Endothelial cell of umbilical vein (primary cell): Measurements from ENCODE around the gene NSDHL. TPM values are rescaled to one million over a fixed set of nuclear protein-coding genes. Genes with fewer than 3 reads are reported as not detected.

Source experiments
- BruUV-seq: library from RNA; stranded (reverse); fragments of 400-500 nt; replicated peaks from 2 replicates; lab custom pipeline; 2021; lab: Mats Ljungman, UMichigan
- CTCF ChIA-PET: fragments of 300-600, 350-600 bp; sonication (Branson Sonifier 250); formaldehyde crosslinking; loops from one replicate; lab custom pipeline; 2021; ENCODE audit warnings: antibody characterized with exemption, inconsistent platforms; lab: Charles Lee
- POLR2A ChIA-PET: fragments of 300-600, 350-600 bp; sonication (Branson Sonifier 250); formaldehyde crosslinking; loops from one replicate; lab custom pipeline; 2021; ENCODE audit warnings: antibody characterized with exemption, inconsistent platforms; lab: Charles Lee
- DNase-seq: peaks from one replicate; pipeline ENCODE4 v3.0.0-alpha.2; 2011; ENCODE audit warnings: low read depth, low spot score
- FAIRE-seq: peaks from 2 replicates; lab custom pipeline; 2011; peaks lifted over from hg19 to GRCh38; lab: Jason Lieb, UNC
- H2AFZ ChIP-seq: 2 replicates; pipeline ENCODE4 v1.6.0; 2012; ENCODE audit warnings: low read depth, low read length, control low read depth, inconsistent platforms
- H3K27ac ChIP-seq: 2 replicates; pipeline ENCODE4 v1.5.1; 2011; ENCODE audit warnings: low read depth, mild to moderate bottlenecking, control low read depth, low read length, moderate library complexity; ENCODE audit not compliant: insufficient read depth
- H3K27me3 ChIP-seq, 2 experiments: 2 replicates each; pipeline versions ENCODE4 v1.6.0 to v1.6.1; 2011; ENCODE audit warnings: low read length in 2 of 2, mixed read lengths in 1 of 2; ENCODE audit not compliant: control insufficient read depth in 2 of 2, insufficient read depth in 2 of 2
- H3K36me3 ChIP-seq, 2 experiments: 2 replicates in 1 of 2; 3 replicates in 1 of 2; pipeline ENCODE4 v1.5.1; 2011; ENCODE audit warnings: low read length in 2 of 2, mild to moderate bottlenecking in 1 of 2, moderate library complexity in 1 of 2; ENCODE audit not compliant: control insufficient read depth in 2 of 2, insufficient read depth in 2 of 2; ENCODE audit errors: extremely low read depth in 1 of 2
- H3K4me1 ChIP-seq: 3 replicates; pipeline ENCODE4 v1.5.1; 2011; ENCODE audit warnings: mild to moderate bottlenecking, low read length; ENCODE audit not compliant: control insufficient read depth, insufficient read depth; ENCODE audit errors: extremely low read depth
- H3K4me2 ChIP-seq: 2 replicates; pipeline ENCODE4 v1.6.1; 2011; ENCODE audit warnings: low read length, control low read depth, mixed read lengths; ENCODE audit not compliant: insufficient read depth
- H3K4me3 ChIP-seq, 3 experiments: fragments of 200-600 bp in 1 of 3; sonication (generic), shearing (Covaris generic) in 1 of 3; replicated peaks in 1 of 3; 2 replicates each; pipeline ENCODE4 v1.5.1; 2011 to 2016; ENCODE audit warnings: control low read depth in 3 of 3, low read length in 3 of 3, mild to moderate bottlenecking in 2 of 3, inconsistent platforms in 1 of 3, low read depth in 1 of 3, moderate library complexity in 1 of 3; ENCODE audit not compliant: insufficient read depth in 1 of 3
- H3K79me2 ChIP-seq: 2 replicates; pipeline ENCODE4 v1.6.0; 2012; ENCODE audit warnings: low read length, inconsistent platforms; ENCODE audit not compliant: control insufficient read depth, insufficient read depth
- H3K9ac ChIP-seq: replicated peaks from 2 replicates; pipeline ENCODE3; 2011; ENCODE audit warnings: low read length, control low read depth; ENCODE audit not compliant: insufficient read depth; ENCODE audit errors: extremely low read depth
- H3K9me1 ChIP-seq: replicated peaks from 3 replicates; pipeline ENCODE4 v1.6.0; 2011; ENCODE audit warnings: mild to moderate bottlenecking, low read length; ENCODE audit not compliant: control insufficient read depth, insufficient read depth; ENCODE audit errors: extremely low read depth
- H3K9me3 ChIP-seq: replicated peaks from 2 replicates; pipeline ENCODE4 v1.5.1; 2012; ENCODE audit warnings: low read length, inconsistent platforms; ENCODE audit not compliant: control insufficient read depth, insufficient read depth
- H4K20me1 ChIP-seq: replicated peaks from 2 replicates; pipeline ENCODE3; 2011; ENCODE audit warnings: mild to moderate bottlenecking, low read length; ENCODE audit not compliant: control insufficient read depth, insufficient read depth; ENCODE audit errors: extremely low read depth
- CTCF ChIP-seq, 2 donors: IDR thresholded peaks; 1 replicate in 1 of 2; 2 replicates in 1 of 2; pipeline ENCODE4 v1.5.1; 2011; ENCODE audit warnings: low read length in 2 of 2, mild to moderate bottlenecking in 2 of 2, moderate library complexity in 2 of 2, control low read depth in 1 of 2, inconsistent platforms in 1 of 2, low read depth in 1 of 2; ENCODE audit not compliant: insufficient read depth in 1 of 2; ENCODE audit errors: extremely low read depth in 1 of 2
- EZH2 ChIP-seq: IDR thresholded peaks from 2 replicates; pipeline ENCODE4 v1.6.1; 2012; ENCODE audit warnings: borderline replicate concordance, low read depth, mild to moderate bottlenecking, moderate library complexity, low read length, inconsistent platforms; ENCODE audit not compliant: severe bottlenecking
- FOS ChIP-seq: IDR thresholded peaks from 2 replicates; pipeline ENCODE4 v1.6.1; 2011; ENCODE audit warnings: mild to moderate bottlenecking, low read length, moderate library complexity, borderline replicate concordance; ENCODE audit not compliant: insufficient read depth
- GATA2 ChIP-seq: IDR thresholded peaks from 2 replicates; pipeline ENCODE4 v1.7.0; 2011; ENCODE audit warnings: low read depth, mild to moderate bottlenecking, moderate library complexity, mixed read lengths, low read length; ENCODE audit not compliant: insufficient read length, insufficient read depth
- JUN ChIP-seq: IDR thresholded peaks from 2 replicates; pipeline ENCODE4 v1.6.1; 2011; ENCODE audit warnings: borderline replicate concordance, low read depth; ENCODE audit not compliant: insufficient read length, insufficient read depth
- MYC ChIP-seq: IDR thresholded peaks from one replicate; pipeline ENCODE4 v1.6.1; 2011; ENCODE audit warnings: mild to moderate bottlenecking, low read depth, low read length
- POLR2A ChIP-seq: IDR thresholded peaks from 2 replicates; pipeline ENCODE4 v1.6.1; 2012; ENCODE audit warnings: low read depth, mild to moderate bottlenecking, control low read depth, low read length
- POLR2AphosphoS5 ChIP-seq: IDR thresholded peaks from 2 replicates; pipeline ENCODE4 v1.6.1; 2012; ENCODE audit warnings: low read depth, mild to moderate bottlenecking, control low read depth, low read length, moderate library complexity; ENCODE audit not compliant: insufficient read depth
- dilution Hi-C: fragments of 300-500 bp; cut with MboI; formaldehyde crosslinking; loops from one replicate; pipeline ENCODE4 v1.15.0; 2019; ENCODE audit warnings: low sequenced_read_pairs; ENCODE audit not compliant: extremely low pct_ligation_motif_present
- intact Hi-C: fragments of 100-400 bp; cut with micrococcal nuclease; formaldehyde crosslinking; loops from one replicate; pipeline ENCODE4 v1.10.0; 2022
- polyA plus RNA-seq, 4 experiments: library from polyadenylated mRNA; depleted of rRNA in 3 of 4; stranded (reverse) in 3 of 4; unstranded in 1 of 4; fragments of >200 nt; gene quantifications; 2 replicates each; pipeline versions ENCODE4 v1.2.1 to v1.2.3, GENCODE V29; 2011 to 2012; ENCODE audit warnings: missing spikeins in 1 of 4
- total RNA-seq: library from RNA; stranded (reverse); gene quantifications from 2 replicates; pipeline ENCODE4 v1.2.3, GENCODE V29; 2021
- TF ChIP-seq, protein P1 (sequence below): IDR thresholded peaks from 2 replicates; pipeline ENCODE4 v1.6.1; 2011; ENCODE audit not compliant: insufficient read depth, insufficient read length

The NSDHL gene
- total and polyA plus RNA-seq, 2 donors (not counting 3 experiments of a cell fraction or from before 2014, with no cell fraction given), result 40.0 to 43.7 TPM

GRCh38 chrX:152843852-152844251, 13.0 kb downstream of the NSDHL start:
- DNase-seq (no peak), FAIRE-seq (no peak)
- H3K9me3 ChIP-seq, result no peaks in the 10 kb centered on the region
- no peaks in the 10 kb centered on the region for H3K27me3 ChIP-seq
- no peak overlapping the region for H2AFZ ChIP-seq
- H3K27ac ChIP-seq, result no peak overlapping the region
- no peaks in the 10 kb centered on the region for H3K36me3 ChIP-seq
- no peak overlapping the region for H3K9ac ChIP-seq
- no peak overlapping the region for H3K4me2 ChIP-seq
- H3K9me1 ChIP-seq, result no peaks in the 10 kb centered on the region
- peaks cover 53% of the 10 kb centered on the region for H3K79me2 ChIP-seq
- H3K4me3 ChIP-seq, result no peak overlapping the region
- intact Hi-C loops (no loop called here), dilution Hi-C loops (no loop called here)
- H3K4me1 ChIP-seq, result peaks cover 8% of the 10 kb centered on the region
- ChIA-PET CTCF (no interaction called here), POLR2A (no interaction called here)
- BruUV-seq, result no TSS peak
- TF ChIP-seq JUN (no peak), POLR2AphosphoS5 (no peak), CTCF (IDR thresholded peaks at IDR 0.05; ENCODE audit: extremely low read depth in 1 of 2, insufficient read depth in 1 of 2, low read depth in 1 of 2, low read length in 2 of 2) (no peak), FOS (no peak), GATA2 (no peak), POLR2A (no peak), MYC (no peak), EZH2 (no peak)
- TF ChIP-seq, protein P1, sequence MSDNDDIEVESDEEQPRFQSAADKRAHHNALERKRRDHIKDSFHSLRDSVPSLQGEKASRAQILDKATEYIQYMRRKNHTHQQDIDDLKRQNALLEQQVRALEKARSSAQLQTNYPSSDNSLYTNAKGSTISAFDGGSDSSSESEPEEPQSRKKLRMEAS, result no peak
- no peaks in the 10 kb centered on the region for H4K20me1 ChIP-seq
